Loucy (cell line): ENCODE measurements around the gene PRKCE.

Experiments
- EZH2phosphoT487 ChIP-seq: fragments of 200-600 bp; IDR thresholded peaks from 2 replicates; pipeline ENCODE4 v1.6.1; 2018; ENCODE audit warnings: antibody characterized with exemption, mild to moderate bottlenecking, moderate library complexity, borderline replicate concordance
- TF ChIP-seq, protein P1 (sequence below): fragments of 200-600 bp; sonication (generic); conservative IDR thresholded peaks from 2 replicates; pipeline ENCODE4 v1.5.1; 2014; ENCODE audit warnings: mild to moderate bottlenecking, antibody characterized with exemption, low read length

DNA sequence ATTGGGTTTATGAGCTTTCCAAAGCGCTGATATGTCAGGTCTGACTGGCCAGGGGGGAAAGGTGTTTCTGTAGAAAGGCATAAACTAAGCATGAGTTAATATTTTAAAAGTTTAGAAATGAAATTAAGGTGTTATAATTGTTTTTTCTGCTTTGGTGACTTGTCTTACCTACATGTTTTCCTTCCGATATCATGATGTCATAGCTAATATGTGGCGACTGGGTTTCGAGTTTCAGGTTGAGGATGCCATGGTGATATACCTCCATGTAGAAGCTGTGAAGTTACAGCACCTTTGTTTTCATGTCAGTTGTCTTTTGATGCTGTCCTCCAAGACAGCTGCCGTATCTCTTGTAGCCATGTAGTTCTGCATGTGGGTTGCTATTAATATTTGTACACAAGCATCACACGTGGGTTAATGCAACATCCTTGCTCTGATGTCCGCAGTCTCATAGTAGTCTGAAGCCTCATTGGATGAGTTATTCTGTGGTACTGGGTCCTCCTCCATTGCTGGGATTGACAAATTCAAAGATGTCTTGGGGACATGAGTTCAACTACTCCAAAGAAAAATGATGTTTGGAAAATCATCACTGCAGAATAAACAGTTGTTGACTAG is 230.6 kb downstream of the PRKCE start:
- TF ChIP-seq, protein P1, sequence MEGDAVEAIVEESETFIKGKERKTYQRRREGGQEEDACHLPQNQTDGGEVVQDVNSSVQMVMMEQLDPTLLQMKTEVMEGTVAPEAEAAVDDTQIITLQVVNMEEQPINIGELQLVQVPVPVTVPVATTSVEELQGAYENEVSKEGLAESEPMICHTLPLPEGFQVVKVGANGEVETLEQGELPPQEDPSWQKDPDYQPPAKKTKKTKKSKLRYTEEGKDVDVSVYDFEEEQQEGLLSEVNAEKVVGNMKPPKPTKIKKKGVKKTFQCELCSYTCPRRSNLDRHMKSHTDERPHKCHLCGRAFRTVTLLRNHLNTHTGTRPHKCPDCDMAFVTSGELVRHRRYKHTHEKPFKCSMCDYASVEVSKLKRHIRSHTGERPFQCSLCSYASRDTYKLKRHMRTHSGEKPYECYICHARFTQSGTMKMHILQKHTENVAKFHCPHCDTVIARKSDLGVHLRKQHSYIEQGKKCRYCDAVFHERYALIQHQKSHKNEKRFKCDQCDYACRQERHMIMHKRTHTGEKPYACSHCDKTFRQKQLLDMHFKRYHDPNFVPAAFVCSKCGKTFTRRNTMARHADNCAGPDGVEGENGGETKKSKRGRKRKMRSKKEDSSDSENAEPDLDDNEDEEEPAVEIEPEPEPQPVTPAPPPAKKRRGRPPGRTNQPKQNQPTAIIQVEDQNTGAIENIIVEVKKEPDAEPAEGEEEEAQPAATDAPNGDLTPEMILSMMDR: no peak
- no peak for TF ChIP-seq EZH2phosphoT487
